DND-41 (cell line): ENCODE measurements around the gene RILP.

Experiments
- ATAC-seq: fragments of 200-7000 bp; cut with Tn5 transposase; 3 replicates; pipeline ENCODE4 v1.9.1; 2021; ENCODE audit warnings: low read depth; ENCODE audit not compliant: insufficient read depth
- DNase-seq: peaks from one replicate; pipeline ENCODE4 v3.0.0-alpha.2; 2020
- H2AFZ ChIP-seq: 2 replicates; pipeline ENCODE4 v1.6.0; 2012; ENCODE audit warnings: low read depth, low read length
- H3K27ac ChIP-seq: 2 replicates; pipeline ENCODE4 v1.5.1; 2012; ENCODE audit warnings: low read length, inconsistent platforms
- H3K27me3 ChIP-seq: fragments of 200-600 bp; sonication (generic); 2 replicates; pipeline ENCODE4 v1.6.0; 2012; ENCODE audit warnings: low read length, mild to moderate bottlenecking, inconsistent platforms; ENCODE audit not compliant: insufficient read depth, poor library complexity
- H3K36me3 ChIP-seq: 2 replicates; pipeline ENCODE4 v1.5.1; 2012; ENCODE audit warnings: low read length, inconsistent platforms; ENCODE audit not compliant: insufficient read depth
- H3K4me1 ChIP-seq: 2 replicates; pipeline ENCODE4 v1.5.1; 2012; ENCODE audit warnings: mild to moderate bottlenecking, low read length; ENCODE audit not compliant: insufficient read depth
- H3K4me2 ChIP-seq: 2 replicates; pipeline ENCODE4 v1.6.0; 2012; ENCODE audit warnings: mild to moderate bottlenecking, moderate library complexity, low read length, inconsistent platforms; ENCODE audit not compliant: insufficient read depth
- H3K4me3 ChIP-seq, 2 experiments: fragments of 200-600 bp in 1 of 2; shearing (Covaris generic) in 1 of 2; 2 replicates each; pipeline ENCODE4 v1.5.1; 2012 to 2016; ENCODE audit warnings: inconsistent platforms in 2 of 2, low read length in 2 of 2, mild to moderate bottlenecking in 2 of 2, low read depth in 1 of 2, moderate library complexity in 1 of 2
- H3K79me2 ChIP-seq: 2 replicates; pipeline ENCODE4 v1.6.0; 2012; ENCODE audit warnings: low read length, inconsistent platforms; ENCODE audit not compliant: insufficient read depth
- H3K9ac ChIP-seq: 2 replicates; pipeline ENCODE4 v1.6.0; 2012; ENCODE audit warnings: low read depth, mild to moderate bottlenecking, inconsistent platforms, low read length, moderate library complexity
- H3K9me3 ChIP-seq: 2 replicates; pipeline ENCODE4 v1.5.1; 2012; ENCODE audit warnings: low read length, moderate library complexity, mild to moderate bottlenecking, inconsistent platforms; ENCODE audit not compliant: insufficient read depth, severe bottlenecking
- H4K20me1 ChIP-seq: 2 replicates; pipeline ENCODE4 v1.6.0; 2012; ENCODE audit warnings: low read length; ENCODE audit not compliant: insufficient read depth
- EZH2 ChIP-seq: IDR thresholded peaks from 3 replicates; pipeline ENCODE4 v1.6.1; 2012; ENCODE audit warnings: borderline replicate concordance, low read depth, mild to moderate bottlenecking, moderate library complexity, low read length, inconsistent platforms; ENCODE audit not compliant: severe bottlenecking
- TF ChIP-seq, protein P1 (sequence below): IDR thresholded peaks from 2 replicates; pipeline ENCODE4 v1.5.1; 2012; ENCODE audit warnings: borderline replicate concordance, low read length, moderate library complexity, mild to moderate bottlenecking; ENCODE audit not compliant: poor library complexity, severe bottlenecking; ENCODE audit errors: extremely low read depth

The RILP gene

GRCh38 chr17:1628856-1629503 is 20.7 kb downstream of the RILP start:
- H3K79me2 ChIP-seq, result peaks cover 46% of the 10 kb centered on the region
- peaks cover 45% of the 10 kb centered on the region for H3K4me1 ChIP-seq
- H3K9me3 ChIP-seq, result no peaks in the 10 kb centered on the region
- peak overlapping the region; percentile 95 for H3K4me2 ChIP-seq
- no peaks in the 10 kb centered on the region for H4K20me1 ChIP-seq
- ATAC-seq (peak; percentile 78), DNase-seq (peak; percentile 97)
- TF ChIP-seq, protein P1, sequence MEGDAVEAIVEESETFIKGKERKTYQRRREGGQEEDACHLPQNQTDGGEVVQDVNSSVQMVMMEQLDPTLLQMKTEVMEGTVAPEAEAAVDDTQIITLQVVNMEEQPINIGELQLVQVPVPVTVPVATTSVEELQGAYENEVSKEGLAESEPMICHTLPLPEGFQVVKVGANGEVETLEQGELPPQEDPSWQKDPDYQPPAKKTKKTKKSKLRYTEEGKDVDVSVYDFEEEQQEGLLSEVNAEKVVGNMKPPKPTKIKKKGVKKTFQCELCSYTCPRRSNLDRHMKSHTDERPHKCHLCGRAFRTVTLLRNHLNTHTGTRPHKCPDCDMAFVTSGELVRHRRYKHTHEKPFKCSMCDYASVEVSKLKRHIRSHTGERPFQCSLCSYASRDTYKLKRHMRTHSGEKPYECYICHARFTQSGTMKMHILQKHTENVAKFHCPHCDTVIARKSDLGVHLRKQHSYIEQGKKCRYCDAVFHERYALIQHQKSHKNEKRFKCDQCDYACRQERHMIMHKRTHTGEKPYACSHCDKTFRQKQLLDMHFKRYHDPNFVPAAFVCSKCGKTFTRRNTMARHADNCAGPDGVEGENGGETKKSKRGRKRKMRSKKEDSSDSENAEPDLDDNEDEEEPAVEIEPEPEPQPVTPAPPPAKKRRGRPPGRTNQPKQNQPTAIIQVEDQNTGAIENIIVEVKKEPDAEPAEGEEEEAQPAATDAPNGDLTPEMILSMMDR, result peak; percentile 56
- no peak for TF ChIP-seq EZH2
- peak overlapping the region; percentile 76 for H3K27ac ChIP-seq
- no peaks in the 10 kb centered on the region for H3K27me3 ChIP-seq
- H3K9ac ChIP-seq, result peak overlapping the region; percentile 70
- peak overlapping the region; percentile 42 to 70 for H3K4me3 ChIP-seq
- peaks cover 23% of the 10 kb centered on the region for H3K36me3 ChIP-seq
- peak overlapping the region; percentile 65 for H2AFZ ChIP-seq

DNA sequence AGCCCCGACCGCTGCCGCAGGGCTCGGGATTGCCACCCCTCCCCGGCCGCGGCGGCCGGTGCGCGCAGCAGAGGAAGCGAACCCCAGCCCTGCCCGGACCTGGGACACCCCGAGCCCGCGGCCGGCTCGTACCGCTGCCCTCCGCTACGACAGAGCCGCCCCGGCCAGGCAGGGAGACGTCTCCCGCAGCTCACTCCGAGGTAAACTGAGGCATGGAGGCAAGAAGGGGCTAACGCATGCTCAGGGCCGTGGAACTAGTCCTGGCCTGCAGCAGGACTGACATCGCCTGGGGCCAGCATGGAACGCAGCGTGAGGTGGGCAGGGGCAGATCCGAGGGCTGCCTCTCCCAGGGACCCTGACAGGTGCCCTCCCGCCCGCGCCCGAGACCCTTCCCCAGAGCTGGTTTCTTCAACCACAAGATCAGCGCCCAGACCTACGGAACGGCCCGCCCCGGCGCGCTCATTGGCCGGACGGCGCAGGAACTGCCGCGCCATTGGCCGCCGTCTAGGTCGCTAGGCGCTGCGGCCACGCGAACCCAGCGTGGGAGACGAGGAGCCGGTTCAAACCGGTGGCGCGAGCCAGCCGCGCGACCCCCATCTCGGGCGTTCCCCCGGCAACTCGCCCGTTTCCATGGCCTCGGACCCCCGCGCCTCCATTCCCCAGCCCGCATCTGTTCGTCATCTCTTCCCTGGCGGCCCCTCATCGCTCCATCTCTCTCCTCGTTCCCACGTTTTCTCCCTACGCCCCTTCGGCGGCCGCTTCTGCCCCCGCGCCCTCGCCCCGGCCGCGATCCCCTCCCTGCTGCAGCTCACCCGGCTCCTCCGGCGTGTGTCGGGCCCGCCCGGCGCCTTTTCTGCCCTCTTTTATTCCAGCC is 21.4 kb downstream of the RILP start, which contains the start of gene SLC43A2:
SLC43A2 (minus strand) TSS at position 853 of the 874 bp plus-strand sequence. CDS start 960 bp downstream, outside the sequence.
- H3K27me3 ChIP-seq, result no peaks in the 10 kb centered on the region
- ATAC-seq, result peak; percentile 84
- H3K36me3 ChIP-seq, result peaks cover 26% of the 10 kb centered on the region
- DNase-seq, result peak; percentile 89
- H3K9me3 ChIP-seq, result no peaks in the 10 kb centered on the region
- H3K4me2 ChIP-seq, result peak within 1 kb of the TSS; percentile 95
- H4K20me1 ChIP-seq, result no peaks in the 10 kb centered on the region
- peaks cover 50% of the 10 kb centered on the region for H3K79me2 ChIP-seq
- peaks cover 45% of the 10 kb centered on the region for H3K4me1 ChIP-seq
- TF ChIP-seq, protein P1, result no peak
- no peak for TF ChIP-seq EZH2
- H3K4me3 ChIP-seq, result peak within 1 kb of the TSS; percentile 42 to 70
- peak within 1 kb of the TSS; percentile 65 for H2AFZ ChIP-seq
- peak within 1 kb of the TSS; percentile 70 for H3K9ac ChIP-seq
- H3K27ac ChIP-seq, result peak within 1 kb of the TSS; percentile 76

GRCh38 chr17:1627182-1627981 is 22.3 kb downstream of the RILP start:
- no peaks in the 10 kb centered on the region for H3K27me3 ChIP-seq
- no peak for ATAC-seq
- H3K79me2 ChIP-seq, result peaks cover 54% of the 10 kb centered on the region
- no peaks in the 10 kb centered on the region for H3K9me3 ChIP-seq
- peaks cover 45% of the 10 kb centered on the region for H3K4me1 ChIP-seq
- no peak for TF ChIP-seq EZH2
- TF ChIP-seq, protein P1, result no peak
- H3K9ac ChIP-seq, result peak overlapping the region; percentile 70
- H3K4me3 ChIP-seq, result peak overlapping the region; percentile 42 to 70; a peak in 3 of 4 replicates
- H4K20me1 ChIP-seq, result no peaks in the 10 kb centered on the region
- H3K36me3 ChIP-seq, result peaks cover 26% of the 10 kb centered on the region
- peak overlapping the region; percentile 76 for H3K27ac ChIP-seq
- peak overlapping the region; percentile 95 for H3K4me2 ChIP-seq
- H2AFZ ChIP-seq, result peak overlapping the region; percentile 42
- no peak for DNase-seq
